AG04449 (cell line): ENCODE measurements around the gene ZNF516.

Source experiments
- CTCF ChIA-PET: fragments of 350-600 bp; formaldehyde crosslinking; extraction: SDS; loops from one replicate; lab custom pipeline; 2021; ENCODE audit warnings: antibody characterized with exemption; lab: Yijun Ruan, JAX
- POLR2A ChIA-PET: fragments of 400-600, 350-600 bp; formaldehyde crosslinking; extraction: SDS; loops from one replicate; lab custom pipeline; 2020; ENCODE audit warnings: antibody characterized with exemption, inconsistent platforms; lab: Yijun Ruan, JAX
- DNase-seq: peaks from one replicate; pipeline ENCODE4 v3.0.0-alpha.2; 2010; ENCODE audit warnings: low read depth, low spot score
- H3K4me3 ChIP-seq: 2 replicates; pipeline ENCODE4 v1.5.1; 2011; ENCODE audit warnings: low read depth, mild to moderate bottlenecking, control low read depth, low read length
- CTCF ChIP-seq: IDR thresholded peaks from one replicate; pipeline ENCODE4 v1.5.1; 2011; ENCODE audit warnings: mild to moderate bottlenecking, moderate library complexity, low read length, control low read depth, inconsistent platforms; ENCODE audit not compliant: insufficient read depth; ENCODE audit errors: missing control alignments

ZNF516 gene

DNA sequence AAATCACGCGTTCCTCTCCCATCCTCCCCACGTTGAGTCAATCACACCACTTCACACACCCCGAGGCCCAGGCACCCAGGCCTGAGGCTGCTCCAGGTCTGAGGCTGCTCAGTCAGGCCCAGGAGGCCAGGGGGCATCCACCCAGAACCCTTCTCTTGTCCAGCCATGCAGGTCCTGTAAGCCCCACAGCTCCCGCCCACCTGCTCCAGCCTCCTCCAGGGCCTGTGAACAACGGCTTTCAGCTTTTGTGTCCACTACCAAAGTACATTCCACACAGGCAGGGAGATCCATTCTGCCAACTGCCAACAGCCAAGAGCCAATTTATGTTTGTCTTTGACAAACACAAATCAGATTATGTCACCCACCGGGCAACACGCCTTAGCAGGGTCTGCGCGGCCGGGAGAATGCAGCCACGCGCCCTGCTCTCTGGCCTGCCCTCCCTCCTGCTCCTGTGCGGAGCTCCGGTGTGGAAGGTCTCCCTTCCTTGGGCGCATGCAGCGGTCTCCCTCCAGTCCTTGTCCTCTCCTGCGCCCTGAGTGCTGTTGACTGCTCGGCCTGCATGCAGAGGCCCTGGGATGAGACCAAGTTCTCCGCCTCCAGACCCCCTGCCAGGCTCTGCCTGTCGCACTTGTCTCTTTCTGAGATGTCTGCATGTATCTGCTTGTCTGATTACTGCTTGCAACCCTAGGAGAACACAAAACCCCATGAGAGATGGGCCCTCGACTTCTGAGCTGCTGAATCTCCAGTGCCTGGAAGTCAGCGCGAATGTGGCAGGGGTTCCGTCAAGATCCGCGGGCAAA lies 146.6 kb downstream of the ZNF516 start:
- no peak overlapping the region for H3K4me3 ChIP-seq
- no peak for TF ChIP-seq CTCF
- DNase-seq = no peak
- ChIA-PET POLR2A (no interaction called here), CTCF (interaction anchor here (0.8 to 2.9 kb wide), 6 partner anchors 15 to 1995 kb away, joined by 3 to 9 read pairs (median 5); no protein-coding TSS in a partner anchor)

DNA sequence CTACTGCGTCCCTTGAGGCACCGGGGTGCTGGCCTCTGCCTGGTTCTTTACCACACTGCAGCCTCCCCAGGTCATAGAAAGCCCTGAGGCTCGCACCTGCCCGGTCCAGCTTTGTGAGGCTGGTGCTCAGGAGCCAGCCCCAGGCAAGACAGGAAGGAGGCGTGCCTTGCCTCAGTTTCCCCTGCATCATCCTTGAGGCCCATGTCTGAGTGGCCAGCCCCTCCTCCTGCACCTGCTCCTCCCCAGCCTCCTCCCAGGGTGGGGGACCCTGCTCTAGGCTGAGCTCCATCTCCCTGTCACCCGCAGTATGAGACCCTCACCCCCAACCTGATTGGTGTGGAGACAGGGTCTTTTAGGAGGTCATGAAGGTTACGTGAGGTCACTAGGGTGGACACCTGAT lies 147.7 kb downstream of the ZNF516 start:
- no peak for TF ChIP-seq CTCF
- no peak overlapping the region for H3K4me3 ChIP-seq
- CTCF ChIA-PET = interaction anchor here (1.7 to 2.9 kb wide), 3 partner anchors 16 to 1994 kb away, joined by 6 to 9 read pairs (median 8); no protein-coding TSS in a partner anchor
- no peak for DNase-seq
- POLR2A ChIA-PET = no interaction called here

DNA sequence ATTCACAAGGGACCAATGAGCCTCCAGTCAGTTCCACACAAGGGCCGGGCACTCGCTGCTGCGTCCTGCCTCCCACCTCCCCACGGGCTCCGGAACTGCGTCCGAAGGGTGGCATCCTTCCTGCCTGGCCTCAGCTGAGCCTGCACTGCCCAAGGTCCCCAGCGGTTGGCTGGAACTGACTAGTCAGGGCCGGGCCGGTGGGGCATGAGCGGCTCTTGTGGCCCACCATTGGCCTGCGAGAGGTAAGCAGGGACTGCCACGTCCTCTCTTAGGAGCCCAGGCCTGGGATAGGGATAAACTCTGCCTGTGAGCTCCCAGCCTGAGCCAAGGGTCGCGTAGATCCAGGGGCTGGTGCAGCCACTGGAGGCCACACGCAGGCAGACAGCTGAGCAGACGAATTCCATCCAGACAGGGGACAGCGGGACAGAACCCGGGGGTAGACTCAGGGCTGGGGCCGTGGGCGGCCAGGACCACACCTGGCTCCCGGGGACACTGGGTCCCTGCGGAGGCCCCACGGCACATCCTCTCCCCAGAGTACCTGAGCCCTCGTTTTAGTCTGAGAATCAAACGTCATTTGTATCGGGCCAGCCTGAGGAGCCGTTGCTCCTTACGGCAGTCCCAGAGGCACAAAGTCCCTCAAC lies 148.4 kb downstream of the ZNF516 start:
- TF ChIP-seq CTCF = no peak
- DNase-seq = no peak
- ChIA-PET CTCF (interaction anchor here (1.3 to 2.3 kb wide), 3 partner anchors 17 to 1688 kb away, joined by 3 to 6 read pairs (median 5); no protein-coding TSS in a partner anchor), POLR2A (no interaction called here)
- H3K4me3 ChIP-seq = no peak overlapping the region

GRCh38 chr18:76345901-76346300 lies 149.1 kb downstream of the ZNF516 start:
- ChIA-PET POLR2A (no interaction called here), CTCF (interaction anchor here (1.3 to 1.5 kb wide), 2 partner anchors 363 to 1687 kb away, joined by 3 to 5 read pairs; no protein-coding TSS in a partner anchor)
- no peak for TF ChIP-seq CTCF
- no peak overlapping the region for H3K4me3 ChIP-seq
- DNase-seq = no peak

GRCh38 chr18:76343938-76344569 lies 151.0 kb downstream of the ZNF516 start:
- ChIA-PET POLR2A (no interaction called here), CTCF (no interaction called here)
- no peak overlapping the region for H3K4me3 ChIP-seq
- DNase-seq = no peak
- TF ChIP-seq CTCF = no peak

DNA sequence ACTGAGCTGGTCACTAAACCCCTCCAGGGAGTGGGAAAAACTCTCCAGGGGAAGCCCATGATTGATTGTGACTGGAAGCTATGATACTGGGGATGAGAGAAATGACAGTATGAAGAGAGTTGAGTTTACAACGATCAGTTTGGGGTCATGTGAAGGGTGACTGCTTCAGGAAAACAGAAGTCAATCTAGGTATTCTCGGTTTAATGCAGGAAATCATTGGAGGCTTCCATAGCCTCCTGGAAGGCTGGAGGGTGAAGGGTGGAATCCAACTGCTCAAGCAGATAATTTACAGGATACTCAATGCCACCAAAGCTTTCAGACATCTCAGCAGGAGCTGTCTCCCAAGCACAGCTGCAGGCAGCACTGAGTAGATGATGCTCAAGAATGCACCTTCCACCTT lies 154.6 kb downstream of the ZNF516 start:
- ChIA-PET CTCF (interaction anchor here (0.9 kb wide), 1 partner anchor 12 kb away, joined by 3 read pairs; no protein-coding TSS in a partner anchor), POLR2A (no interaction called here)
- no peak for DNase-seq
- no peak overlapping the region for H3K4me3 ChIP-seq
- TF ChIP-seq CTCF = no peak
